HepG2 (cell line): ENCODE measurements around the gene FAHD1.

Experiments
- BORCS8-MEF2B ChIP-seq: sonication (generic); formaldehyde crosslinking; IDR thresholded peaks from 2 replicates; pipeline ENCODE4 v1.8.0; 2022; ENCODE audit warnings: mild to moderate bottlenecking, missing genetic modification reagents
- ELF3 ChIP-seq: IDR thresholded peaks from 2 replicates; pipeline ENCODE4 v1.6.1; 2016; ENCODE audit warnings: missing genetic modification reagents, missing compliant biosample characterization
- EZH2 ChIP-seq: conservative IDR thresholded peaks from 2 replicates; pipeline ENCODE4 v1.6.1; 2012; ENCODE audit warnings: mild to moderate bottlenecking, low read depth, low read length, moderate library complexity
- HNRNPLL ChIP-seq: fragments of 200-400 bp; formaldehyde crosslinking; IDR thresholded peaks from 2 replicates; pipeline ENCODE4 v1.6.1; 2017; ENCODE audit warnings: mild to moderate bottlenecking, low read depth, low read length; ENCODE audit not compliant: poor library complexity, severe bottlenecking
- KLF9 ChIP-seq: IDR thresholded peaks from 2 replicates; pipeline ENCODE4 v1.6.1; 2016; ENCODE audit warnings: low read depth
- MTA1 ChIP-seq: sonication (generic); formaldehyde crosslinking; IDR thresholded peaks from 2 replicates; pipeline ENCODE4 v1.4.0; 2020; ENCODE audit warnings: missing genetic modification reagents, mild to moderate bottlenecking, borderline replicate concordance
- MXD4 ChIP-seq: IDR thresholded peaks from 2 replicates; pipeline ENCODE4 v1.6.1; 2016; ENCODE audit warnings: mild to moderate bottlenecking, missing biosample characterization, missing genetic modification reagents
- MXI1 ChIP-seq: IDR thresholded peaks from 3 replicates; pipeline ENCODE4 v1.6.1; 2012; ENCODE audit warnings: low read depth, low read length, inconsistent platforms, borderline replicate concordance
- SMYD3 ChIP-seq: sonication (generic); formaldehyde crosslinking; IDR thresholded peaks from 2 replicates; pipeline ENCODE4 v1.8.1; 2023; ENCODE audit warnings: mild to moderate bottlenecking, missing genetic modification reagents
- ZFAT ChIP-seq: sonication (generic); formaldehyde crosslinking; conservative IDR thresholded peaks from 2 replicates; pipeline ENCODE4 v1.8.1; 2023; ENCODE audit warnings: missing genetic modification reagents, inconsistent platforms
- ZHX1 ChIP-seq: sonication (generic); formaldehyde crosslinking; IDR thresholded peaks from 2 replicates; pipeline ENCODE4 v1.8.1; 2022; ENCODE audit warnings: low read depth, mild to moderate bottlenecking, missing genetic modification reagents
- ZNF3 ChIP-seq: IDR thresholded peaks from 2 replicates; pipeline ENCODE4 v1.7.0; 2017; ENCODE audit warnings: inconsistent platforms
- TF ChIP-seq, protein P1 (sequence below): sonication (generic); formaldehyde crosslinking; IDR thresholded peaks from 2 replicates; pipeline ENCODE4 v1.5.0; 2020; ENCODE audit warnings: mild to moderate bottlenecking, missing genetic modification reagents, moderate library complexity

- TF ChIP-seq HNRNPLL = no peak
- TF ChIP-seq MXD4 = no peak
- no peak for TF ChIP-seq KLF9 (CRISPR knock-in tag)
- no peak for TF ChIP-seq EZH2
- TF ChIP-seq BORCS8-MEF2B (CRISPR knock-in tag) = no peak
- TF ChIP-seq, protein P1, sequence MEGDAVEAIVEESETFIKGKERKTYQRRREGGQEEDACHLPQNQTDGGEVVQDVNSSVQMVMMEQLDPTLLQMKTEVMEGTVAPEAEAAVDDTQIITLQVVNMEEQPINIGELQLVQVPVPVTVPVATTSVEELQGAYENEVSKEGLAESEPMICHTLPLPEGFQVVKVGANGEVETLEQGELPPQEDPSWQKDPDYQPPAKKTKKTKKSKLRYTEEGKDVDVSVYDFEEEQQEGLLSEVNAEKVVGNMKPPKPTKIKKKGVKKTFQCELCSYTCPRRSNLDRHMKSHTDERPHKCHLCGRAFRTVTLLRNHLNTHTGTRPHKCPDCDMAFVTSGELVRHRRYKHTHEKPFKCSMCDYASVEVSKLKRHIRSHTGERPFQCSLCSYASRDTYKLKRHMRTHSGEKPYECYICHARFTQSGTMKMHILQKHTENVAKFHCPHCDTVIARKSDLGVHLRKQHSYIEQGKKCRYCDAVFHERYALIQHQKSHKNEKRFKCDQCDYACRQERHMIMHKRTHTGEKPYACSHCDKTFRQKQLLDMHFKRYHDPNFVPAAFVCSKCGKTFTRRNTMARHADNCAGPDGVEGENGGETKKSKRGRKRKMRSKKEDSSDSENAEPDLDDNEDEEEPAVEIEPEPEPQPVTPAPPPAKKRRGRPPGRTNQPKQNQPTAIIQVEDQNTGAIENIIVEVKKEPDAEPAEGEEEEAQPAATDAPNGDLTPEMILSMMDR (CRISPR knock-in tag) = no peak
- no peak for TF ChIP-seq ZNF3 (CRISPR knock-in tag)
- no peak for TF ChIP-seq SMYD3 (CRISPR knock-in tag)
- no peak for TF ChIP-seq ZFAT (CRISPR knock-in tag)
- TF ChIP-seq MTA1 (CRISPR knock-in tag) = no peak
- no peak for TF ChIP-seq ELF3 (CRISPR knock-in tag)
- no peak for TF ChIP-seq ZHX1
- TF ChIP-seq MXI1 = no peak
Observed at GRCh38 chr16:1790261-1790610, 36.8 kb upstream of the FAHD1 start.
